ENCODE measurements around the gene KRT80. TPM values are rescaled to one million over a fixed set of nuclear protein-coding genes. Genes with fewer than 3 reads are reported as not detected.

The KRT80 gene
- total and polyA plus RNA-seq, 7 donors = 0.11 to 14.0 (median 0.44) TPM

- H3K4me3 ChIP-seq = no peak overlapping the region
- no peak for DNase-seq
- no peaks in the 10 kb centered on the region for H3K9me3 ChIP-seq
- no peaks in the 10 kb centered on the region for H3K27me3 ChIP-seq (ENCODE audit: insufficient read depth in 3 of 3, low read length in 2 of 3)
- H3K36me3 ChIP-seq (ENCODE audit: insufficient read depth in 1 of 2, low read depth in 1 of 2) = no peaks in the 10 kb centered on the region
- H3K4me1 ChIP-seq = peaks cover 21% of the 10 kb centered on the region
- intact Hi-C loops (cut with DNase I) = no loop called here
- no peak for TF ChIP-seq CTCF (IDR thresholded peaks at IDR 0.05)
- WGBS, 3 donors = 83 to 94% (median 91%) methylated on average over 17 to 18 of the region's 18 CpGs
- ATAC-seq = no peak
- no peak overlapping the region for H3K27ac ChIP-seq
These were observed 46.4 kb downstream of the KRT80 start for GRCh38 chr12:52145228-52146088.

- no peak for DNase-seq
- intact Hi-C loops (cut with DNase I) = no loop called here
- WGBS, 3 donors = 90 to 93% (median 92%) methylated on average over 16 of the region's 16 CpGs
These were observed 47.1 kb downstream of the KRT80 start for GRCh38 chr12:52144512-52145227.

GRCh38 chr12:52142431-52142830, 49.4 kb downstream of the KRT80 start:
- no peaks in the 10 kb centered on the region for H3K9me3 ChIP-seq
- peaks cover 12% of the 10 kb centered on the region for H3K4me1 ChIP-seq
- WGBS, 3 donors = 69 to 99% (median 91%) methylated on average over 5 of the region's 5 CpGs
- ATAC-seq (no peak), DNase-seq (no peak)
- no peak overlapping the region for H3K27ac ChIP-seq
- H3K4me3 ChIP-seq = no peak overlapping the region
- intact Hi-C loops (cut with DNase I) = no loop called here
- H3K27me3 ChIP-seq (ENCODE audit: insufficient read depth in 3 of 3, low read length in 2 of 3) = no peaks in the 10 kb centered on the region
- H3K36me3 ChIP-seq (ENCODE audit: insufficient read depth in 1 of 2, low read depth in 1 of 2) = no peaks in the 10 kb centered on the region
- no peak for TF ChIP-seq CTCF (IDR thresholded peaks at IDR 0.05)

More at GRCh38 chr12:52144512-52145227, 47.1 kb downstream of the KRT80 start:
- no peak overlapping the region for H3K27ac ChIP-seq
- H3K9me3 ChIP-seq = no peaks in the 10 kb centered on the region
- peaks cover 21% of the 10 kb centered on the region for H3K4me1 ChIP-seq
- no peak for TF ChIP-seq CTCF (IDR thresholded peaks at IDR 0.05)
- no peaks in the 10 kb centered on the region for H3K27me3 ChIP-seq (ENCODE audit: insufficient read depth in 3 of 3, low read length in 2 of 3)
- H3K4me3 ChIP-seq = no peak overlapping the region
- ATAC-seq = no peak
- H3K36me3 ChIP-seq (ENCODE audit: insufficient read depth in 1 of 2, low read depth in 1 of 2) = no peaks in the 10 kb centered on the region

- no peak for TF ChIP-seq CTCF (IDR thresholded peaks at IDR 0.05)
- WGBS, 3 donors = 89 to 91% (median 90%) methylated on average over 8 of the region's 8 CpGs
- DNase-seq (no peak), ATAC-seq (no peak)
- Histone ChIP-seq H3K36me3 (ENCODE audit: insufficient read depth in 1 of 2, low read depth in 1 of 2) (no peaks in the 10 kb centered on the region), H3K27ac (no peak overlapping the region), H3K4me1 (peaks cover 6% of the 10 kb centered on the region), H3K9me3 (no peaks in the 10 kb centered on the region), H3K27me3 (ENCODE audit: insufficient read depth in 3 of 3, low read length in 2 of 3) (no peaks in the 10 kb centered on the region), H3K4me3 (no peak overlapping the region)
- intact Hi-C loops (cut with DNase I) = no loop called here
These were observed 49.9 kb downstream of the KRT80 start for GRCh38 chr12:52141875-52142274.

Measured in psoas muscle (tissue), 8 donors.